NCI-H2227 (cell line): ENCODE measurements around the gene GTF3C2.
"Not testable (repeated sequence)": the region's sequence is repeated elsewhere in the genome, so short reads cannot be mapped to it uniquely, and the experiment has no call there.

Source experiments
- DNase-seq: peaks from one replicate; lab custom pipeline; 2025; ENCODE audit not compliant: unreplicated experiment; lab: John Stamatoyannopoulos, UW

GTF3C2 gene

GRCh38 chr2:27375513-27376099 lies 19.0 kb upstream of the GTF3C2 start:
- no peak for DNase-seq

- no peak for DNase-seq
These were observed 17.0 kb upstream of the GTF3C2 start for GRCh38 chr2:27373567-27373966.

GRCh38 chr2:27372937-27373336 lies 16.4 kb upstream of the GTF3C2 start:
- DNase-seq = no peak

GRCh38 chr2:27370816-27371620 lies 14.5 kb upstream of the GTF3C2 start:
- DNase-seq = peak; percentile 55

- peak; percentile 99 for DNase-seq
These were observed 13.7 kb upstream of the GTF3C2 start, which contains the start of the genes EIF2B4 and SNX17 for GRCh38 chr2:27370026-27370815. Gene EIF2B4, minus strand, starts transcription at chr2:27370338. Its CDS starts 24 bp downstream, at chr2:27370314. Gene SNX17, plus strand, starts transcription at chr2:27370616. Its CDS starts 128 bp downstream, at chr2:27370744.

- DNase-seq = peak; percentile 84
These were observed 13.0 kb upstream of the GTF3C2 start for GRCh38 chr2:27369471-27370025.

- no peak for DNase-seq
These were observed 7.4 kb upstream of the GTF3C2 start for GRCh38 chr2:27363933-27364332.

GRCh38 chr2:27362678-27363420 lies 6.3 kb upstream of the GTF3C2 start:
- no peak for DNase-seq

- peak; percentile 71 for DNase-seq
These were observed 545 bp downstream of the GTF3C2 start for GRCh38 chr2:27356056-27356381.

GRCh38 chr2:27354597-27354927 lies 2.0 kb downstream of the GTF3C2 start:
- DNase-seq = no peak

GRCh38 chr2:27353762-27354596 lies 2.6 kb downstream of the GTF3C2 start:
- DNase-seq = no peak

- DNase-seq = not testable (repeated sequence)
These were observed 3.2 kb downstream of the GTF3C2 start for GRCh38 chr2:27353386-27353761.

GRCh38 chr2:27351802-27352598 lies 4.6 kb downstream of the GTF3C2 start:
- no peak for DNase-seq

GRCh38 chr2:27350106-27350693 lies 6.4 kb downstream of the GTF3C2 start:
- DNase-seq = no peak

- no peak for DNase-seq
These were observed 8.9 kb downstream of the GTF3C2 start for GRCh38 chr2:27347641-27348040.

GRCh38 chr2:27336173-27336572 lies 20.4 kb downstream of the GTF3C2 start:
- DNase-seq = no peak

GRCh38 chr2:27335311-27335710 lies 21.3 kb downstream of the GTF3C2 start:
- DNase-seq = no peak

- no peak for DNase-seq
These were observed 31.8 kb downstream of the GTF3C2 start for GRCh38 chr2:27324720-27325119.
